GM10248 (cell line): Measurements from ENCODE around the gene H2BK1.

ENCODE experiments used
- CTCF ChIA-PET: fragments of 300-600 bp; sonication (Branson Sonifier 250); formaldehyde crosslinking; extraction: SDS; loops from one replicate; lab custom pipeline; 2021; ENCODE audit warnings: antibody characterized with exemption; lab: Yijun Ruan, JAX
- POLR2A ChIA-PET: fragments of 350-650 bp; sonication (Branson Sonifier 250); formaldehyde crosslinking; extraction: SDS; loops from one replicate; lab custom pipeline; 2020; ENCODE audit warnings: antibody characterized with exemption; lab: Yijun Ruan, JAX
- DNase-seq: peaks from one replicate; pipeline ENCODE4 v3.0.0; 2012; ENCODE audit errors: extremely low spot score
- CTCF ChIP-seq: IDR thresholded peaks from 2 replicates; pipeline ENCODE4 v1.5.1; 2012; ENCODE audit warnings: mild to moderate bottlenecking, low read depth; ENCODE audit errors: extremely low read depth, missing control alignments, control extremely low read depth

The H2BK1 gene

GRCh38 chr7:151228024-151228866 is 18.0 kb upstream of the H2BK1 start:
- ChIA-PET POLR2A (interaction anchor here (0.7 kb wide), 1 partner anchor 8 kb away, joined by 3 read pairs; no protein-coding TSS in a partner anchor), CTCF (interaction anchor here (1.2 to 3.2 kb wide), 4 partner anchors 8 to 60 kb away, joined by 3 to 10 read pairs (median 10); partner anchors contain the start of gene SMARCD3)
- DNase-seq = no peak
- TF ChIP-seq CTCF = no peak

DNA sequence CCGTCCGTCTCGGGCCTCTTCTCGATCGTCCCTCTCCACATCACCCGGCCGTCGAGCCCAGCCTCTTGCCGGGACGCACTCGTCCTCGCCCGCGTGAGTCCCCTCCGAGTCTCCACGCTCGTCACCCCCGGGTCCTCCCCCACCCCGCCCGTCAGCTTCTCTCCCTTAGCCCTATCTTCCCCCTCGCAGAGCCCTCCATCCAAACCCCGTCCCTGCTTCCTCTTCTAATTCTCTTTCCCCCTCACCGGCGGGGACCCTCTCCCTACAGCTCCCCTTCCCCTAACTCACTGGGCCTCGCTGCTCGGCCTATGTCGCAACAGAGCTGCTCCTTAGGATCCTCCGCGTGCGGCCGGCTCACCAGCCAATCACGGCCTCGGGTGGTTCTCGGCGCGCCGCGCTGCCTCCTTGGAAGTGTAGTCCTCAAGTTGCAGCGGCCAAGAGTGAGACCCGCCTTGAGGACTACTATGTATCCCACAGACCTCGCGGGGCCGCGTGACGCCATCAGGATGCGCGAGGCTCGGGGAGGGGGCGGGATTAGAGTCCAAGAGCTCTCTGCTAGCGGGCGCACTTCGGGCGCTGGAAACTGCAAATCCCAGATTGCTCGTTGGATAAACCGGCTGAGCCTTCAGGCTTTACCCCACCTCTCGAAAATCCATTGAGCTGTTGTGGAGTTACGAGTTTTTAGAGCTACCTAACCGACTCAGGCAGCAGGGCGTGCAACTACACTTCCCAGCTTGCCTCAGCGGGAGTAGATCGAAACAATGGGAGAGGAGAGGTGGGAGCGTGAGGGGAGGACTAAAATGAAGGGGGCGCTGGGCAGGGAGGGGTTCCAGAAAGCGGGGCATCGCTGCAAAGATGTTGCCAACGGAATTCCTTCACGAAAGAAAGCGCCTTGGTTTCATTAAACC is 16.8 kb upstream of the H2BK1 start, which contains the start of gene ABCF2:
Gene ABCF2, minus strand, starts transcription at position 331 of the 908 bp plus-strand sequence. CDS start 747 bp downstream, outside the sequence.
- POLR2A ChIA-PET = interaction anchor here (0.6 to 1.1 kb wide), 4 partner anchors 9 to 79 kb away, joined by 3 to 5 read pairs (median 4); no protein-coding TSS in a partner anchor

GRCh38 chr7:151226560-151226874 is 16.2 kb upstream of the H2BK1 start:
- ChIA-PET POLR2A (interaction anchor here (0.7 to 1.1 kb wide), 2 partner anchors 13 to 78 kb away, joined by 4 to 5 read pairs; no protein-coding TSS in a partner anchor), CTCF (interaction anchor here (0.8 to 4.7 kb wide), 7 partner anchors 8 to 87 kb away, joined by 3 to 47 read pairs (median 6); partner anchors contain the start of gene SMARCD3)
- no peak for DNase-seq
- TF ChIP-seq CTCF = no peak

More for the DNA sequence above, 16.8 kb upstream of the H2BK1 start, which contains the start of gene ABCF2:
- peak; percentile 98 for DNase-seq
- TF ChIP-seq CTCF = no peak
- CTCF ChIA-PET = interaction anchor here (0.8 to 4.7 kb wide), 9 partner anchors 9 to 124 kb away, joined by 3 to 47 read pairs (median 3); partner anchors contain the start of gene SMARCD3

DNA sequence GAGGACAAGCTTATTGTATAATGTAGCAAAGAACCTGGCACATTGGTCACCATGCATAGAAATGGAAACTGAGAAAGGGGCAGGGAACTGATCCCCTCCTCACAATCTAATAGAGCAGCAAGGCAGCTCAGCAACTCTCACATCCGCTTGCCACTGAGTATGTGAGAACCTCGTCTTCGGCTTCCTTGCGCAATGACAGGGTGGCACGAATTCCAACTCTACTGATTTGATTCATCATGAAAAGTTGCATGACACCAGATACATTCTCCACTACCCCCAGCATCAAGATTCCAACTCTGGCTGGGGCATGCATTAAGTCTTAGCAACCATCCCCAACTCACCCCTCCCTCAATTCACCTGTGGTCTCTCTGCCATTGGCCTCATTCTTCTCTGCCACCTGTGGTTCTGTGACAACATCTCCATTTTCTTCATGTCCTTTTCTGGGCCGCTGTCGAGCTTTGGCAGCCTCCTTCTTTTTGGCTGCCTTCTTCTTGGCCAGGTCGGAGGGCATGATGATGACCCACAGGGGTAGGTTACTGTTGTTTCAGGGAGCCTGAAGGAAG is 15.7 kb upstream of the H2BK1 start:
- TF ChIP-seq CTCF = no peak
- CTCF ChIA-PET = interaction anchor here (1.0 to 4.7 kb wide), 4 partner anchors 11 to 19 kb away, joined by 4 to 47 read pairs (median 6); no protein-coding TSS in a partner anchor
- DNase-seq = no peak
- POLR2A ChIA-PET = no interaction called here

GRCh38 chr7:151223728-151224127 is 13.4 kb upstream of the H2BK1 start:
- no peak for TF ChIP-seq CTCF
- no peak for DNase-seq
- CTCF ChIA-PET = interaction anchor here (1.0 to 4.7 kb wide), 3 partner anchors 9 to 48 kb away, joined by 3 to 47 read pairs (median 3); no protein-coding TSS in a partner anchor
- POLR2A ChIA-PET = no interaction called here
